ENCODE measurements around the gene NANOS3.
A peak's percentile ranks its signal among the peaks of the same experiment; 100 is the strongest.
"Not testable (repeated sequence)": the region's sequence is repeated elsewhere in the genome, so short reads cannot be mapped to it uniquely, and the experiment has no call there.

Gene NANOS3

DNA sequence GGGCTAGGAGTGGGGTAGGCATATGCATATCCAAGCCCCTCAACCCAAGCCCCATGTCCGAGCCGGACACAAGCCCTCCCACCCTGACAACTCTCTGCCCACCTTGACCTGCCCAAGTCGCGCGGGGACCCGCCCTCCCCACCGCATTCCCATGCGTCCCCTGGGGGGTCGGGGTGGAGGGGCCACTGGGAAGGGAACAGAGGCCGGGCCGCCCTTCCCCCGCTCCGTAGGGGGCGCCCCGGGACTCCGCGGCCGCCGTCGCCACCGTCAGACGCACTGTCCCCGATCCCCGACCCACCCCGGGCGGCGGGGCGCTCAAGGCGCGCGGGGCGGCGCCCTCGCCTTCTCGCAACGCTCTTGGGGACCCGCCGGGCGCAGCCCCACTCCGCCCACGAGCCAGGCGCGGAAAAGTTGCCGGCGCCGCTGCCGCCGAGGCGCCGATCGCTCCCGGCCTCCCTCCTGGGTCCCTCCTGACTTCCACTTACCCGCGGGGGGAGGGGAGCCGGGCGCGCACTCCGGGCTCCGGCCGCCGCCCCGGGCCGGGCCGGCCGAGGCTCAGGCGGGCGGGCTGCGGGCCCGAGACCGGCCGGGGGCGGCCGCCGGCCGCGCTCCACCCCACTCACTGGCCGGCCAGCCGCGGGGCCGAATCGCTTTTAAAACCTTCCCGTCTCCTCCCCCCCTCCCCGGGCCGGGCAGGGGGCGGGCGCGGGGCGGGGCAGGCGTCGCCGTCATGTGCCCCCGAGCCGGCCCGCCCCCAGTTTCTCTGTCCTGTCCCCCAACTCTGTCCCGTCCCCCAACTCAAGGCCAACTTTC lies 34.4 kb upstream of the NANOS3 start:
- peak in 1 of 2 donors; percentile 68 for DNase-seq (ENCODE audit: extremely low read depth in 1 of 2, low read depth in 1 of 2)

DNA sequence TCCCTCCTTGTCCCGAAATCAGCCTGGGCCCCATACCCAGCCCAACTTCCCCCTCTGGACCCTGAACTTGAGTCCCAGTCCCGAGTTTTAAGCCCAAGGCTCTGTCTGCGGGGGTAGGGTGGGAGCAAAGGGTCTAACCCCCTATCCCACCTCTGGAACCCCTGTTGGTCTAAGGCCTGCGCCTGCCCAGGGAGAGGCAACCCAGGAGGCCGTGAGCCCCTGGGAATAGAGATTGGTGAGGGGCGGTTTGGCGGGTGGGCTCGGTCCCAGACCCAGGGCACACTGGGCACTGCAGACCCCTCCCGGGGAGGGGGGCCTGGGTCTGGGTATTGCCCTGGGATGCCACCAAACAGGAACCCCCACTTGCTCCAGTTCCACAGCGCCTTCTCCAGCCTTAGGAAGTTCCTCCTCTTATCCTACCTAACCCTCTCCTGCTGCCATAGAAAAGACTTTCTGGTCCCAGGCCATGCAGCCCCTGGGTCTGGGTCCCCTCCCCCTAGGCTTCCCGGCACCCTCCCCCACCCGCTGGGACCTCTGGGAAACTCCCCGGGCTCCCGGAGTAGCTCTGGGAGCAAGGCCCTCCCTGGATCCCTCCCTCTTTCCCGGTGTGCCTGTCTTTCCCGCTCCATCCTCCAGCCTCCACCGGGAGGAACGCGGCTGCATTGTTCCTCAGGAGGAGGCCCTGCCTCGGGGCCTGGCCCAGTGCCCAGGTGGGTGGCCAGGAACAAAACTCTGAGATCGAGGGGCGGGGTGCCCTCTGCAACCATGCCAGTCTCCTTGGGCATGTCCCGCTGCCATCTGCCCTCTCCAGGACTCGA lies 33.6 kb upstream of the NANOS3 start:
- DNase-seq (ENCODE audit: extremely low read depth in 1 of 2, low read depth in 1 of 2): no peak

DNA sequence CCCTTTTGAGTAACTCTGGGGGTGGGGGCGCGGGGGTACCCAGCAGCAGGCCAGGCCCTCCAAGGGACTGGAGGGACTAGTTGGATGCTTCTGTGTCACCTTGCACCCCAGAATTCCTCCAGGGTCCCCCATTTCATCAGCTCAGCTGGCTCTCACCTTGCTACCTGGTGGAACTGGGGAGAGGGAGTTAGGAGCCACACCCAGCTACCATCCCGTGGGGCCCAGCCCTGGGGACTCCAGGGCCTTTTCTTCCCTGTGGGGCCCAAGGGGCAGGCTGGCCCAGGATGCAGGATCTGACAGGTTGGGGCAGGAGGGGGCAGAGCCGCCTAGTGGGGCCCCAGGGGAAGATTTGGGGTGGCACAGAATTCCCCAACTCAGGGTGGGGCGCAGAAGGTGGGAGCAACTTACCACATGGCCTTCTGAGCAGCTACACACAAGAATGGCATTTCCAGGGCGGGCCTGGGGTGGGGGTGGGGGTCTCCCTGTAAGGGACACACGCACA lies 32.8 kb upstream of the NANOS3 start:
- DNase-seq (ENCODE audit: extremely low read depth in 1 of 2, low read depth in 1 of 2): no peak

DNA sequence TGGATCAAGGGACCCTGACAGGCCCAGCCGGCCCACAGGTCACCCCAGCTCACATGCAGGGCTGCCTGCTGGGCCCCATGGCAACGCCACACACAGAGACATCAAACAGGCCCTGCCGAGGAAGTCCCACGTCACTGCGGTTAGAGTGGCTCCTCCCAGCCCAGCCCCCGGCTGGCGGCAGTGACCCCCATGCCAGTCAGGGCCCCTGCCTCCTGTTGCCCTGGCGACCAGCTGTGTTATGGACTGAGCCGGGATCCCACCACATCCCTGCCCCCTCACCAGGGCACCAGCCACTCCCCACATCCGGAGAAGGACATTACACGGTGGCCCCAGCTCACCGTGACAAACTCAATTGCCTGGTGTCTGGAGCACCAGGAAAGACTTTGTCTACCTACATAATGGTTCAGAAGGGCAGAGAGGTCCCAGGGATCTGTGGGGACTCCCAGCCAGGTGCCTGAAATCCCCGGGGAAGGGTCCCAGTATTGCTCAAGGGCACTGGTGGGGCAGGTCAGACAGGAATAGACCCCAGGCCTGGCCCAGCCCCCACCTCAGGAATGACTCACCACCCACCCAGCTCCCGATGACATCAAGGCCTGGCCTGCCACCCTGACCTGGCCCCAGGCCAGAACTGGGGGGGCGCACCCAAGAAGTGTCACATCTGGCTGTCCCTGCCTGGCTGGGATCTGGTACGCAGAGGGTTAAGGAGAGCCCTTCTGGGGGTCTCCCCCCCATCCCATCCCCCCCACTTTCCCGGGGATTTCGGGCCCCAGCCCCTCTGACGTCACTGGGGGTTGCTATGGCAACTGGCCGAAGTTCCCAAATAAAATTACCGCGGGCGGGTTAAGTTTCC lies 30.2 kb upstream of the NANOS3 start:
- DNase-seq (ENCODE audit: extremely low read depth in 1 of 2, low read depth in 1 of 2): peak; percentile 98 to 99

DNA sequence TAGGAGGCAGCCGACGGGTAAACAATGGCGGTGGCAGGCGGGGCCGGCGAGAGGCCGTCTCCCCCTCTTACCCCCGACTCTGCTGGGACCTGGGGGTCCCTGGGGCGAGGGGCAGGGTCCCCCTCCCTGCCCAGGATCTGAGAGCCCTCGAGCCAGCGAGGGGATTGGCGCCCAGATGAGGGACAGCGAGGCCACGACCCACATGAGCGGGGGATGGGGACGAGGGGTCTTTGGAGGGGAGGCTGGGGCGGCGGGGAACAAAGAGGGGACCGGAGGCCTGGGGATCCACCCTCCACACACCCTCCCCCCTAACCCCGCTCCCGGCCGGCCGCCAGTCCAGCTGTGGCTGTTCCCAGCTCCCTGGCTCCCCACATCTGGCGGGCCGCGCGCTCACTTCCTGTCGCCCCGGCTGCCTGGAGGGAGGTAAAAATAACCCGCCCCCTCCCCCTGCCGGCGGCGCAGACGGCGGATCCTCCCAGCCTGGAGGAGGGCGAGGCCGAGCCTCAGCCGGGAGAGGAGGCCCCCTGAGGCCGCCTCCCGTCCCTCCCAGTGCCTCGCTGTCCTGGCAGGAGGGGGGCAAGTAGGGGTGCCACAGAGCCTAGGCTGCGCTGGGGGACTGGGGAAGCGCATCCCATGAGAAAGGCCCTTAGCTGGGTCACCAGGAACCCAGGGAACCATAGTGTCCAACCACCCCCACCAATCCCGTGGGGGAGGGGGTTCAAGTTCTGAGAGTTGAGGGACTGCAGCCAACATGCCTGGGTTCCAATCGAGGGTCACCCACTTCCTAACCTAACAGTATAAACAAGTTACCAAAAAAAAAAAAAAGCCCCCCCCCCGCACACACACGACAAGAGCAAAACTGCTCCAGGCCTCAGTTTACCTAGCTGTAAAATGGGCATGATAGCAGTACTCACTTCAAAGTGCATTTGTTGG lies 29.3 kb upstream of the NANOS3 start:
- DNase-seq (ENCODE audit: extremely low read depth in 1 of 2, low read depth in 1 of 2): peak; percentile 71 to 77

DNA sequence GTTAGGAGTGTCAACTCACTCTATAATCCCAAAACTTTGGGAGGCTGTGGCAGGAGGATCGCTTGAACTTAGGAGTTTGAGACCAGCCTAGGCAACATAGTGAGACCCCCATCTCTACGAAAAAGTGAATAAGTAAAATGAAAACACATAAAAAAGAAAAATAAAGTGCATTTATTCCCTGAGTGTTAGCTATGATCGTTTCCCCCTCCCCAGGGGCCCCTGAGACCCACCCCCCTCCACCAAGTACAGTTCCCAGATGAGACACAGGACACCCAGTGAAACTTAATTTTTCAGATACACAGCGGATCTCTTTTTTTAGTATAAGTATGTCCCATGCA lies 28.6 kb upstream of the NANOS3 start:
- no peak for DNase-seq (ENCODE audit: extremely low read depth in 1 of 2, low read depth in 1 of 2)

DNA sequence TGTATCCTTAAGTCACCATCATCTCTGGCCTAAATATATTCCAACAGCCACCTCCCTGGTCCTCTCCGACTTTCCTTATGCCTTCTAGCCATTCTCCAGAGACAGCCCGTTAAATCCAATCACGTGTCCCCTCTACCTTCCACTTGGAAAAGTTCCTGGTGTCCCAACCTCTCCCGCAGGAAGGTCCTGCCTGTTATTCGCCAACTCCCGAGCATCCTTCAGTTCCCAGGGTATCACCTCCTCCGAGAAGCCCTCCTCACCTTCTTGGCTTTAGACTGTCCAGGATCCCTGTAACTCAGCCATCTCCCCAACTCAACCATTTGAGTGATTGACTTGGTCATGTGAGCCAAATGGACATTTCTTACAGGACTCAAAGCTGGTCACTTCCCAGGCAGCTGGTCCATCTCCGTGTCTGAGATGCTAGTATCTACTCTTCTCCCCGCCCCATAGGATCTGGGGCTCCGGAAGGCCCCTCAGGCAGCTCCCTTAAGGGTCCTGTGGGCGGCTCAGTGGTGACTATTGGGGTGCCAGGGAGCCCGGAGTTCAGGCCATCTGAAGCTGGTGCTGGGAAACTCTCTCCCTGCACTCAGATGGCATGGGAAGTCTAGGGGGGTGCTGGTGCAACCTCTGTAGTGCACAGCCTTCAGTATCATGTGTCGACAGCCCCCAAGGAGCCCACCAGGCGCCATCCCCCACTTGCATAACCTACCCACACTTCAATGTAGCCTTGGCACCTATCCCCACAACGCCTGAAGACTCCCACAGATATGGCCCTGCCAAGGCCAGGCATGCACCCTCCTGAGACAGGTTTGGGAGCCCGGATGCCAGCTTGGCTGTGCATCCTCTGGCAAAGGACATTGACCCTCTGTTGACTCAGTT lies 27.9 kb upstream of the NANOS3 start:
- no peak for DNase-seq (ENCODE audit: extremely low read depth in 1 of 2, low read depth in 1 of 2)

DNA sequence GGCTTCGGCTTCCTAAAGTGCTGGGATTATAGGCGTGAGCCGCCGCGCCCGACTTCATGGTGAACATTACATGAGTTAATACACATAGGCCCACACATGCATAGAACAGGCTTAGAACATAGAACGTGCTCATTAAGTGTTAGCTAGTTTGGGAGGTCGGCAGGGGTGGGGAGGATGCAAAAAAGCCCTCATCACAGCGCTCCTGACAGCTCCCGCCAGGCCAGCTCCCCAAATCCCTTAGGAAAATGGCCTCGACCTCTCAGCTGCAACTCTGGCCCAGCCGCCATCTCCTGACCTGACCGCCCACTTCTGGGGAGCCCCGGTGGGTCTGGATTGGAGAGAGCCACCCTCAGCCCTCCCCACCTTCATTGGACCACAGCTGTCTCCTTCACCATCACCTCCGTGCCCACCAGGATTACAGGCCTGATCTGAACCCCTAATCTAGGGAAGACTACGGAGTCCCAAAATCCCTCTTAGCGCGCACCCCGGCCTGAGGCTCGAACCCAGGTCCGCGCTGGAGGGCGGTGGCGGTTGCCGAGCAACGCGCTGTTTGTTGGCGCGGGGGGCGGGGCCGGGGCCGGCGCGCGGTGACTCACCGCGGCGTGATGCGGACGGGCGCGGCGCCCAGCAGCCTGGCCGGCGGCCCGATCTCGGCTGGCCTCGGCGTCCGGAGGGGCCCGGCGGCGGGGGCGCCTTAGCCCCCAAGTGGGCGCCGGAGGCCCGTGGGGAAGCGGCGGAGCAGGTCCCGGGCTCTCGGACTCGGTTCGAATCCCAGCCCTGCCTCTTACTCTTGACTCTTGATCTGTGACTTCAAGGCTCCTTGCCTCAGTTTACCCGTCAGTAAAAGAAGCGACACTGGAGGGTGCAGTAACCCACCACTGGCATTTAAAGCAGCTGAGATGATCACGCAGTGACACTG lies 26.7 kb upstream of the NANOS3 start:
- peak in 1 of 2 donors; percentile 64 for DNase-seq (ENCODE audit: extremely low read depth in 1 of 2, low read depth in 1 of 2)

DNA sequence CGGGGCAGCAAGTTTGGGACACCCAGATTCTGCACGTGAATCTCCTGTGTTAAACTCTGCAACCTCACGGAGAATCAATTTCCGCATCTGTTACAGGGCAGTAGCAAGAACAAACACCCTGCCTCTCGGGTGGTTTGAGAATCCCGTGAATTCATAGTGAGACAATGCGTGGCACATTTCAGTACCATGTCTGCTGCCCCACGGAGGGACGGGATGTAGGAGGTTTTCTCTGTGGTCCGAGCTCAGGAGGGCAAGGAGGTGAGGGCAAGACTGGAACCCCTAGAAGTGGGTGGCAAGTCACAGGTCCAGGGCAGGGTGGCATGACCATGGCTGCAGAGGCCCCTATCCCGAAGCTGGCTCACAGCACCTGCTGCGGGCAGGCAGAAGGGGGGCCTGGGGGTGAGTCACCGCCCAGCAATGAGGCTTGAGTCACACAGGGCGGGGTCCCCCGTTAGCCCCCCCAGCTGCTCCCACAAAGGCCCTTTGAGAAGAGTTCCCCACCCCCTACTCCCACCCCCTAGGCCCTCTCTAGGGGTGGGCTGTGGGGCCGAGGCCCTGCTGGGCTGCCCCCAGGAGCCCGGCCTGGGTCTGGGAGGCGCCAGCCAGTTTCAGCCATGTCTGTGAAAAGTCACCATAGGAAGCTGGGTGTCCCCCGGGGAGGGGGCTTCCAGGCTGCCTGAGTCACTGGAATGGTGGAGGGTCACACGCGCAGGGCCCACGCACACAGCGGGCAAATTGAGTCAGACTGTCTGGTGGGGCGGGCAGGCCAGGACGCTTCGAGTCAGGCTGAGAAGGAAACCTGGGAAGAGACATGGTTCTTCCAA lies 25.8 kb upstream of the NANOS3 start:
- DNase-seq (ENCODE audit: extremely low read depth in 1 of 2, low read depth in 1 of 2): no peak

DNA sequence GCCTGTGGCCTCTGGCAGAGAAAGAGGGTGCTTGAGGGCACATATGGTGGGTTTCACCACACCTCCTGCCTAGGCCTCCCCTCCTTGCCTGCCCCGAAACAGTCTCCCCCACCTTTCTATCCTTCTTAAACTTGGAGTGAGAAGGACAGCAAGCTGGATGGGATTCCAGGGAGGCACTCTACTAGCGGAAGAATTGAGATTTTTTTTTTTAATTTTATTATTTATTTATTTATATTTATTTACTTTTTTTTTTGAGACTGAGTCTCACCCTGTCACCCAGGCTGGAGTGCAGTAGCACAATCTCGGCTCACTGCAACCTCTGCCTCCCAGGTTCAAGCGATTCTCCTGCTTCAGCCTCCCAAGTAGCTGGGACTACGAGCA lies 25.2 kb upstream of the NANOS3 start:
- not testable (repeated sequence) for DNase-seq (ENCODE audit: extremely low read depth in 1 of 2, low read depth in 1 of 2)

DNA sequence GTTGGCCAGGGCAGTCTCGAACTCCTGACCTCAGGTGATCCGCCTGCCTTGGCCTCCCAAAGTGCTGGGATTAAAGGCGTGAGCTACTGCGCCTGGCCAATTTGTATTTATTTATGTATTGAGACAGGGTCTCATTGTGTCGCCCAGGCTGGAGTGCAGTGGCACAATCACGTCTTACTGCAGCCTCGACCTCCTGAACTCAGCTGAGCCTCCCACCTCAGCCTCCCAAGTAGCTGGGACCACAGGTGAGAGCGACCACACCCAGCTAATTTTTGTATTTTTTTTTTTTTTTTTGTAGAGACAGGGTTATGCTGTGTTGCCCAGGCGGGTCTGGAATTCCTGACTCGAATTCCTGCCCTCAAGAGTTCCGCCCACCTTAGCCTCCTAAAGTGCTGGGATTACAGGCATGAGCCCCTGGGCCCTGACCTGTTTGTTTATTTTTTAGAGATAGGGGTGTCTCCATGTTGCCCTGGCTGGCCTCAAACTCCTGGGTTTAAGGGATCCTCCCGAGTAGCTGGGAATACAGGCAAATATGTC lies 24.7 kb upstream of the NANOS3 start:
- not testable (repeated sequence) for DNase-seq (ENCODE audit: extremely low read depth in 1 of 2, low read depth in 1 of 2)

DNA sequence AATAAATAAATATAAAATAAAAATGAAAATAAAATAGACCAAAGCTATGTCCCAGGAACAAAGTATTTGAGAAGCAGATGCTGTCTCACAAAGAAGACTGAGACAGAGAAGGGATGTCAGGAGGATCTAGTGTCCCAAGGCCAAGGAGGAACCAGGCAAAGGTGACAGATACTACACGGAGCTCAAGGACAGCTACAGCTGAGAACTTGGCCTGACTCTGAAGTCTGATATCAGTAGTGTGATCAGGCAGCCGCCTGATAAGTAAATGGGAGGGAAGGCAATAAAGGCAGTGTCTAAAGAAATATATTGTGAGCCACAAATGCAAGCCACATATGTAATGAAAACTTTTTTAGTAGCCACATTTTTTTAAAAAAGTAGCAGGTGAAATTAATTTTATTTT lies 20.4 kb upstream of the NANOS3 start:
- DNase-seq (ENCODE audit: extremely low read depth in 1 of 2, low read depth in 1 of 2): no peak

DNA sequence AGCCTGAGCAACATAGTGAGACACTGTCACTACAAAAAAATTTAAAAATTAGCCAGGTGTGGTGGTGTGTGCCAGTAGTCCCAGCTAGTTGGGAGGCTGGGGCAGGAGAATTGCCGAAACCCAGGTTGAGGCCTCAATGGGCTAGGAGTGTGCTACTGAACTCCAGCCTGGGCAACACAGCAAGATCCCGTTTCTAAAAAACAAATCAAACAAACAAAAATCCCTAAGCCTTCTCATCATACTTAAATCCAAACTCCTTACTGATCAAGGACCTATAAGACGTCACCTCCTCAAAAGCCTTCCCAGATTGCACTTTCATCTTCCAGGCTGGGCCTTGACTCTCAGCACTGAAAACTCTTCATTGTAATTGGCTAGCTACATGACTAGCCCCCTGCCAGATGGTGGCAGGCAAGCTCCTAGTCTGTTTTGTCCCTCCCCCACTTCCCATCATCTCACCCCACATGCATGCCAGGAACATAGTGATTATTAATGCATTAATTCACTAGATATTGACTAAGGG lies 17.5 kb upstream of the NANOS3 start:
- DNase-seq (ENCODE audit: extremely low read depth in 1 of 2, low read depth in 1 of 2): no peak

DNA sequence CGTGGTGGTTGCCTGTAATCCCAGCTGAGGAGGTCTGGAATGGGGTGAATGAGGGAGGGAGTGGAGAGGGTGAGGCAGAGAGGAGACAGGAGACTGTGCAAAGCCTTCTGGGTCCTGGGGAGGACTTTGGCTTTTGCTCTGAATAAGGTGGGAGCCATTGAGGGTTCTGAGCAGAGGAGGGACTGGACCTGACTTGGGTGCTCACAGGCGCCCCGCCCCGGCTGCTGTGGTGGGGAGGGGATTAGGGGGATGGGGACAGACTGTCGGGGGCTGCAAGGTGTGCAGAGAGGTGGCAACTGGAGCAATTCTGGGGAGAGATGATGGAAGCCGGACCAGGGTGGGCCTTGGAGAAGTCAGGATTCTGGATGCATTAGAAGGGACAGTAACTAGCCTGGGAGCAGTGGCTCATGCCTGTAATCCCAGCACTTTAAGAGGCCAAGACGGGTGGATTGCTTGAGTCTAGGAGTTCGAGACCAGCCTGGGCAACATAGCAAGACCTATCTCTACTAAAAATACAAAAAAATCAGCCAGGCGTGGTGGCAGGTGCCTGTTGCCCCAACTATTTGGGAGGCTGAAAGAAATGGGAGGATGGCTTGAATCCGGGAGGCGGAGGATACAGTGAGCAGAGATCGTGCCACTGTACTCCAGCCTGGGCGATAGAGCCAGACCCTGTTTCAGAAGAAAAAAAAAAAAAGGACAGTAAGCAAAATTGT lies 16.1 kb upstream of the NANOS3 start:
- no peak for DNase-seq (ENCODE audit: extremely low read depth in 1 of 2, low read depth in 1 of 2)

DNA sequence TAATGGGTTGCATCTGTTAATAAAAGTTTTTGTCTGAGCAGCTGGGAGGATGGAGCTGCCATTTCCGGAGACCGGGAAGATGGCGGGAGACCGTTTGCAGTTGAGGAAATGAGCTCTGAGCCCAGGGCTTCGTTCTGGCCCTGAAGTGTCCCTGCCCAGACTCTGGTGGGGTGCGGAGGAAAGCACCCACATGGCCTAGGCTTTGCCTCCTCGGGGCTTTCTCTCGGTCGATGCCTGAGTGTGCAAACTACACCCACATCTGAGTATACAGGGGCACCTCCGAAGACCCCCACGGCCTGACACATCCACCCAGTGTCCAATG lies 15.6 kb upstream of the NANOS3 start:
- DNase-seq (ENCODE audit: extremely low read depth in 1 of 2, low read depth in 1 of 2): no peak
